GM23338 (cell line): ENCODE measurements around the gene MRTO4. TPM values are rescaled to one million over a fixed set of nuclear protein-coding genes. Genes with fewer than 3 reads are reported as not detected.
"Not testable (repeated sequence)": the region's sequence is repeated elsewhere in the genome, so short reads cannot be mapped to it uniquely, and the experiment has no call there.

Experiments used
- ATAC-seq: fragments of 200-7000 bp; cut with Tn5 transposase; 3 replicates; pipeline ENCODE4 v1.9.1; 2020
- DNase-seq: peaks from one replicate; pipeline ENCODE4 v3.0.0-alpha.2; 2015; ENCODE audit warnings: low spot score
- H2AFZ ChIP-seq: fragments of 200-600 bp; sonication (generic); 2 replicates; pipeline ENCODE4 v1.8.0; 2016; ENCODE audit warnings: antibody characterized with exemption, mild to moderate bottlenecking, moderate library complexity
- H3F3A ChIP-seq: fragments of 200-600 bp; sonication (generic); replicated peaks from 2 replicates; pipeline ENCODE4 v1.8.0; 2017; ENCODE audit warnings: antibody characterized with exemption, mixed run types, low read depth
- H3K27ac ChIP-seq: fragments of 200-600 bp; sonication (generic); 2 replicates; pipeline ENCODE4 v1.6.1; 2016; ENCODE audit warnings: low read depth
- H3K27me3 ChIP-seq: fragments of 200-600 bp; sonication (generic); 2 replicates; pipeline ENCODE4 v1.8.0; 2016; ENCODE audit warnings: mild to moderate bottlenecking, mixed run types, moderate library complexity; ENCODE audit not compliant: insufficient read depth
- H3K36me3 ChIP-seq: fragments of 200-600 bp; sonication (generic); 2 replicates; pipeline ENCODE4 v1.8.0; 2016; ENCODE audit warnings: mild to moderate bottlenecking; ENCODE audit not compliant: insufficient read depth
- H3K4me1 ChIP-seq: fragments of 200-600 bp; sonication (generic); 2 replicates; pipeline ENCODE4 v1.8.0; 2016; ENCODE audit warnings: mild to moderate bottlenecking, moderate library complexity; ENCODE audit not compliant: insufficient read depth
- H3K4me2 ChIP-seq: fragments of 200-600 bp; sonication (generic); 2 replicates; pipeline ENCODE4 v1.7.1; 2017; ENCODE audit warnings: mixed run types
- H3K4me3 ChIP-seq: fragments of 200-600 bp; sonication (generic); 2 replicates; pipeline ENCODE4 v1.6.1; 2016; ENCODE audit warnings: mixed run types
- H3K79me2 ChIP-seq: fragments of 200-600 bp; sonication (generic); replicated peaks from 2 replicates; pipeline ENCODE4 v1.8.0; 2017; ENCODE audit warnings: mild to moderate bottlenecking; ENCODE audit not compliant: insufficient read depth
- H3K9me2 ChIP-seq: fragments of 200-600 bp; sonication (generic); 2 replicates; pipeline ENCODE4 v1.8.0; 2017; ENCODE audit not compliant: insufficient read depth
- H4K20me1 ChIP-seq: fragments of 200-600 bp; sonication (generic); replicated peaks from 2 replicates; pipeline ENCODE4 v1.8.0; 2017; ENCODE audit warnings: mild to moderate bottlenecking; ENCODE audit not compliant: insufficient read depth
- H3K27ac Mint-ChIP-seq: 2 replicates; pipeline ENCODE4 v1.8.0; 2020; ENCODE audit warnings: inconsistent platforms, mild to moderate bottlenecking, moderate library complexity, mixed read lengths
- H3K27me3 Mint-ChIP-seq: 3 replicates; pipeline ENCODE4 v1.8.0; 2022; ENCODE audit warnings: low read depth, mild to moderate bottlenecking, moderate library complexity, mixed read lengths, inconsistent platforms; ENCODE audit not compliant: insufficient read depth, poor library complexity
- H3K36me3 Mint-ChIP-seq: 3 replicates; pipeline ENCODE4 v1.8.0; 2021; ENCODE audit warnings: low read depth, mild to moderate bottlenecking, inconsistent platforms, moderate library complexity, mixed read lengths
- H3K4me1 Mint-ChIP-seq: 3 replicates; pipeline ENCODE4 v1.8.0; 2020; ENCODE audit warnings: mild to moderate bottlenecking, inconsistent platforms, mixed read lengths
- H3K4me3 Mint-ChIP-seq: 3 replicates; pipeline ENCODE4 v1.8.0; 2021; ENCODE audit warnings: moderate library complexity, mild to moderate bottlenecking, inconsistent platforms, mixed read lengths
- H3K9me3 Mint-ChIP-seq: 3 replicates; pipeline ENCODE4 v1.8.0; 2020; ENCODE audit warnings: moderate library complexity, mild to moderate bottlenecking, inconsistent platforms, mixed read lengths
- NANOG ChIP-seq: IDR thresholded peaks from 2 replicates; pipeline ENCODE4 v1.6.1; 2016; ENCODE audit warnings: antibody characterized with exemption, borderline replicate concordance
- STAT1 ChIP-seq: IDR thresholded peaks from one replicate; pipeline ENCODE4 v1.6.1; 2016; ENCODE audit warnings: antibody characterized with exemption; ENCODE audit not compliant: unreplicated experiment
- ZNF114 ChIP-seq: fragments of 250-450 bp; sonication (Bioruptor Pico); IDR thresholded peaks from 2 replicates; pipeline ENCODE4 v1.5.0; 2020; ENCODE audit warnings: mild to moderate bottlenecking, moderate library complexity
- ZNF331 ChIP-seq: fragments of 250-450 bp; sonication (Bioruptor Pico); IDR thresholded peaks from 2 replicates; pipeline ENCODE4 v1.5.0; 2020; ENCODE audit warnings: low read depth, mild to moderate bottlenecking, moderate library complexity
- polyA plus RNA-seq: library from polyadenylated mRNA; unstranded; fragments of >200 nt; fragmentation: Nextera tagmentation; extraction: Ambion mirVana; gene quantifications from 2 replicates; pipeline ENCODE4 v1.2.1, GENCODE V29; 2016
- total RNA-seq: library from RNA; depleted of rRNA; stranded (reverse); fragments of >200 nt; shearing (Covaris generic); gene quantifications from 2 replicates; pipeline ENCODE4 v1.2.3, GENCODE V29; 2014
- TF ChIP-seq, protein P1 (sequence below), 2 experiments: fragments of 200-600 bp in 1 of 2; sonication (generic) in 1 of 2; conservative IDR thresholded peaks; 2 replicates each; pipeline versions ENCODE4 v1.5.1 to v1.6.1; 2016 to 2017; ENCODE audit warnings: antibody characterized with exemption in 2 of 2, low read depth in 2 of 2, mild to moderate bottlenecking in 2 of 2, moderate library complexity in 1 of 2
- TF ChIP-seq, protein P2 (sequence below): IDR thresholded peaks from one replicate; pipeline ENCODE4 v1.6.1; 2018; ENCODE audit warnings: antibody characterized with exemption; ENCODE audit not compliant: unreplicated experiment

MRTO4 gene
- total and polyA plus RNA-seq, 2 experiments from 2014 or later = 54.2 to 88.5 TPM

DNA sequence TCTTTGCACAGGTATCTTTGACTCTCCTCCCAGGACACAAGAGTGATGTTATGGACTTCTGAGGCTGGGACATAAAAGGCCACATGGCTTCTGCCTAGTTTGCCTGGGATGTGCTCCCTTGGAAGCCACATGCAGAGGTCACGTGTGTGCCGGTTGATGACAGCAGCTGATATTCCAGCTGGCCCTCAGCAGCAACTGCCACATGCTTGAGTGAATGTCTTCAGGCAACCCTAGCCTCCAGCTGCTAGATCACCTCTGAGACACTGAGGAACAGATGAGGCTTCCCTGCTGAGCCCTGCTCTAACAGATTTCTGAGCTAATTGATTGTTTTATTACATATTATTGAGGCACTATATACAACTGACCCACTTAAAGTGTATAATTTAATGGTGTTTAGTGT is 48.6 kb downstream of the MRTO4 start:
- H3K27ac Mint-ChIP-seq = no peak overlapping the region
- peaks cover 54% of the 10 kb centered on the region for H3K36me3 Mint-ChIP-seq
- H3K4me2 ChIP-seq = no peak overlapping the region

DNA sequence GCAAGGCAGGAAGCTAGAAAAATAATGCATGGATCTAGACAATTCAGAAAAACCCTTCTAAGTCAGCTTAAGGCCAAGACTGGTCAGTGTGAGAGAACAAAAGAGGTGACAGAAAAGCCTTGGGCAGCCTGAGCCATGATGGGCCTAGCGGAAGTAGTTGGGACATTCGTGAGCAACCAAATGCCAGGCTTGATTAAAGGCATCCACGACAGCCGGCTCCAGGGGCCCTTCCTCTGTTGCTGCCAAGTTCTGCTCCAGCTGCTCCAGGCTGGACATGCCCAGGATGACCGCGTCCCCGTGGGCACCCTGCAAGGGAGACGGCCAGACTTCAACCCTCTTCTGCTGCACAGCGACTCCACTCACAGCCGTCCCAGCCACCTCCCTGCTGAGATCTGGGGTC is 52.5 kb downstream of the MRTO4 start:
- H3F3A ChIP-seq, H3K4me3 Mint-ChIP-seq, ATAC-seq, H3K27ac ChIP-seq, H4K20me1 ChIP-seq, H3K4me3 ChIP-seq, H3K4me1 ChIP-seq, H3K4me1 Mint-ChIP-seq, H3K27me3 Mint-ChIP-seq, H3K27me3 ChIP-seq, H2AFZ ChIP-seq, H3K79me2 ChIP-seq, H3K36me3 ChIP-seq, H3K9me2 ChIP-seq, DNase-seq, H3K9me3 Mint-ChIP-seq, H3K27ac Mint-ChIP-seq, H3K4me2 ChIP-seq: not testable (repeated sequence)
- peaks cover 59% of the 10 kb centered on the region for H3K36me3 Mint-ChIP-seq

More for the DNA sequence above, 48.6 kb downstream of the MRTO4 start:
- H3K79me2 ChIP-seq = no peaks in the 10 kb centered on the region
- no peak overlapping the region for H2AFZ ChIP-seq
- TF ChIP-seq ZNF114 (CRISPR knock-in tag) (no peak), ZNF331 (peak; percentile 61)
- H3K36me3 ChIP-seq = no peaks in the 10 kb centered on the region
- Mint-ChIP-seq H3K27me3 (peaks cover 3% of the 10 kb centered on the region), H3K4me3 (no peak overlapping the region), H3K4me1 (no peaks in the 10 kb centered on the region), H3K9me3 (peaks cover 22% of the 10 kb centered on the region)
- H3K4me1 ChIP-seq = no peaks in the 10 kb centered on the region
- H3K4me3 ChIP-seq = no peak overlapping the region
- ATAC-seq = no peak
- H3K9me2 ChIP-seq = no peaks in the 10 kb centered on the region
- H4K20me1 ChIP-seq = no peaks in the 10 kb centered on the region
- H3F3A ChIP-seq = no peaks in the 10 kb centered on the region
- no peak overlapping the region for H3K27ac ChIP-seq
- H3K27me3 ChIP-seq = no peaks in the 10 kb centered on the region
- DNase-seq = no peak

DNA sequence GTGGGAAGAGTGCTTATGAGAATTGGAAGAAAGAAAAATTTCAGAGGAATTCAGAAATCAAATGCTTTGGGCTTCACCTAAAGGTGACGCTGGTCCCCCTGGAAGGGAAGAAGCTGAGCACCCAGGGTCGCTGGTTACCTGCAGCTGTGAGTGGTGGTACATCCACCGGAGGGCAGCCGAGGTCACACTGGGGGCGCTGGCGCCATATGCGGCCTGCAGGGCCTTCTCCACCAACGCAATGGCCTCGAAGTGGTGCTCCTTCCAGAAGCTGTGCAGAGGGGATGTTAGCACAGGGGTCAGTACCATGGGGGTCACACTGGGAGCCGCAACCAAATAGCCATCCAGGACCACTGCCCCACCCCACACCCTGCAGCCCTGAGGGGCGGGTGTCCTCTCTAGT is 54.3 kb downstream of the MRTO4 start:
- no peak overlapping the region for H3K4me3 ChIP-seq
- peaks cover 52% of the 10 kb centered on the region for H3K36me3 Mint-ChIP-seq
- DNase-seq (no peak), ATAC-seq (no peak)
- peaks cover 4% of the 10 kb centered on the region for H3K27me3 ChIP-seq
- no peak overlapping the region for H3K27ac Mint-ChIP-seq
- H3K4me3 Mint-ChIP-seq = no peak overlapping the region
- no peaks in the 10 kb centered on the region for H3K36me3 ChIP-seq
- H3K9me3 Mint-ChIP-seq = no peaks in the 10 kb centered on the region
- TF ChIP-seq ZNF331 (no peak), ZNF114 (CRISPR knock-in tag) (no peak), NANOG (no peak), STAT1 (no peak)
- TF ChIP-seq, protein P1, sequence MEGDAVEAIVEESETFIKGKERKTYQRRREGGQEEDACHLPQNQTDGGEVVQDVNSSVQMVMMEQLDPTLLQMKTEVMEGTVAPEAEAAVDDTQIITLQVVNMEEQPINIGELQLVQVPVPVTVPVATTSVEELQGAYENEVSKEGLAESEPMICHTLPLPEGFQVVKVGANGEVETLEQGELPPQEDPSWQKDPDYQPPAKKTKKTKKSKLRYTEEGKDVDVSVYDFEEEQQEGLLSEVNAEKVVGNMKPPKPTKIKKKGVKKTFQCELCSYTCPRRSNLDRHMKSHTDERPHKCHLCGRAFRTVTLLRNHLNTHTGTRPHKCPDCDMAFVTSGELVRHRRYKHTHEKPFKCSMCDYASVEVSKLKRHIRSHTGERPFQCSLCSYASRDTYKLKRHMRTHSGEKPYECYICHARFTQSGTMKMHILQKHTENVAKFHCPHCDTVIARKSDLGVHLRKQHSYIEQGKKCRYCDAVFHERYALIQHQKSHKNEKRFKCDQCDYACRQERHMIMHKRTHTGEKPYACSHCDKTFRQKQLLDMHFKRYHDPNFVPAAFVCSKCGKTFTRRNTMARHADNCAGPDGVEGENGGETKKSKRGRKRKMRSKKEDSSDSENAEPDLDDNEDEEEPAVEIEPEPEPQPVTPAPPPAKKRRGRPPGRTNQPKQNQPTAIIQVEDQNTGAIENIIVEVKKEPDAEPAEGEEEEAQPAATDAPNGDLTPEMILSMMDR (conservative IDR thresholded peaks at IDR 0.05; ENCODE audit: low read depth in 2 of 2) = peak in 1 of 2 experiments; percentile 29; a peak in 1 of 4 replicates
- TF ChIP-seq, protein P2, sequence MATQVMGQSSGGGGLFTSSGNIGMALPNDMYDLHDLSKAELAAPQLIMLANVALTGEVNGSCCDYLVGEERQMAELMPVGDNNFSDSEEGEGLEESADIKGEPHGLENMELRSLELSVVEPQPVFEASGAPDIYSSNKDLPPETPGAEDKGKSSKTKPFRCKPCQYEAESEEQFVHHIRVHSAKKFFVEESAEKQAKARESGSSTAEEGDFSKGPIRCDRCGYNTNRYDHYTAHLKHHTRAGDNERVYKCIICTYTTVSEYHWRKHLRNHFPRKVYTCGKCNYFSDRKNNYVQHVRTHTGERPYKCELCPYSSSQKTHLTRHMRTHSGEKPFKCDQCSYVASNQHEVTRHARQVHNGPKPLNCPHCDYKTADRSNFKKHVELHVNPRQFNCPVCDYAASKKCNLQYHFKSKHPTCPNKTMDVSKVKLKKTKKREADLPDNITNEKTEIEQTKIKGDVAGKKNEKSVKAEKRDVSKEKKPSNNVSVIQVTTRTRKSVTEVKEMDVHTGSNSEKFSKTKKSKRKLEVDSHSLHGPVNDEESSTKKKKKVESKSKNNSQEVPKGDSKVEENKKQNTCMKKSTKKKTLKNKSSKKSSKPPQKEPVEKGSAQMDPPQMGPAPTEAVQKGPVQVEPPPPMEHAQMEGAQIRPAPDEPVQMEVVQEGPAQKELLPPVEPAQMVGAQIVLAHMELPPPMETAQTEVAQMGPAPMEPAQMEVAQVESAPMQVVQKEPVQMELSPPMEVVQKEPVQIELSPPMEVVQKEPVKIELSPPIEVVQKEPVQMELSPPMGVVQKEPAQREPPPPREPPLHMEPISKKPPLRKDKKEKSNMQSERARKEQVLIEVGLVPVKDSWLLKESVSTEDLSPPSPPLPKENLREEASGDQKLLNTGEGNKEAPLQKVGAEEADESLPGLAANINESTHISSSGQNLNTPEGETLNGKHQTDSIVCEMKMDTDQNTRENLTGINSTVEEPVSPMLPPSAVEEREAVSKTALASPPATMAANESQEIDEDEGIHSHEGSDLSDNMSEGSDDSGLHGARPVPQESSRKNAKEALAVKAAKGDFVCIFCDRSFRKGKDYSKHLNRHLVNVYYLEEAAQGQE = no peak
- H2AFZ ChIP-seq = no peak overlapping the region
- H3K79me2 ChIP-seq = no peaks in the 10 kb centered on the region; the same call in 1 of the 2 replicates
- peaks cover 7% of the 10 kb centered on the region for H3K27me3 Mint-ChIP-seq
- H3K4me1 ChIP-seq = 0 out of 2 replicates have a peak, but pooled peaks cover 2% of the 10 kb centered on the region
- no peak overlapping the region for H3K4me2 ChIP-seq
- no peaks in the 10 kb centered on the region for H3F3A ChIP-seq
- H3K9me2 ChIP-seq = no peaks in the 10 kb centered on the region
- no peaks in the 10 kb centered on the region; the same call in 1 of the 2 replicates for H4K20me1 ChIP-seq
- peaks cover 1% of the 10 kb centered on the region; the same call in 2 of the 3 replicates for H3K4me1 Mint-ChIP-seq
- no peak overlapping the region for H3K27ac ChIP-seq
